Vagina (tissue), 2 donors: ENCODE data around the gene ATP11B. TPM values are rescaled to one million over a fixed set of nuclear protein-coding genes. Genes with fewer than 3 reads are reported as not detected.
A peak's percentile ranks its signal among the peaks of the same experiment; 100 is the strongest.
"Not testable (repeated sequence)": the region's sequence is repeated elsewhere in the genome, so short reads cannot be mapped to it uniquely, and the experiment has no call there.

Experiments used
- DNase-seq, 2 donors: peaks; one replicate each; pipeline ENCODE4 v3.0.0-alpha.2; 2017; ENCODE audit errors: extremely low spot score in 2 of 2
- H3K27ac ChIP-seq: fragments of 200-600 bp; sonication (generic); one replicate; pipeline ENCODE4 v1.5.1; 2019
- H3K27me3 ChIP-seq: fragments of 200-600 bp; sonication (generic); one replicate; pipeline ENCODE4 v1.5.1; 2019
- H3K36me3 ChIP-seq, 2 donors: fragments of 200-600 bp; sonication (generic); one replicate each; pipeline ENCODE4 v1.5.1; 2017 to 2019
- H3K4me1 ChIP-seq: fragments of 200-600 bp; sonication (generic); one replicate; pipeline ENCODE4 v1.5.1; 2019
- H3K4me3 ChIP-seq, 2 donors: fragments of 200-600 bp; sonication (generic); 1 replicate in 1 of 2; 2 replicates in 1 of 2; pipeline ENCODE4 v1.5.1; 2016 to 2019
- H3K9me3 ChIP-seq: fragments of 200-600 bp; sonication (generic); one replicate; pipeline ENCODE4 v1.5.1; 2019
- POLR2A ChIP-seq, 2 donors: fragments of 450-650 bp; IDR thresholded peaks; one replicate each; pipeline ENCODE4 v1.6.1; 2017; ENCODE audit warnings: antibody characterized with exemption in 2 of 2, mild to moderate bottlenecking in 2 of 2, moderate library complexity in 2 of 2
- POLR2AphosphoS5 ChIP-seq, 2 donors: sonication (generic); formaldehyde crosslinking; IDR thresholded peaks; one replicate each; pipeline ENCODE4 v1.9.0; 2017; ENCODE audit warnings: antibody characterized with exemption in 2 of 2, mild to moderate bottlenecking in 2 of 2, low read depth in 1 of 2; ENCODE audit not compliant: insufficient read depth in 1 of 2
- intact Hi-C: fragments of 100-400 bp; cut with DNase I; formaldehyde crosslinking; loops from one replicate; pipeline ENCODE4 v1.15.1; 2023
- total RNA-seq: library from RNA; depleted of rRNA; stranded (reverse); fragments of >200 nt; gene quantifications from one replicate; pipeline ENCODE4 v1.2.3, GENCODE V29; 2016
- TF ChIP-seq, protein P1 (sequence below), 3 experiments: fragments of 450-650 bp in 2 of 3; fragments of 200-600 bp in 1 of 3; sonication (generic) in 1 of 3; IDR thresholded peaks; one replicate each; pipeline ENCODE4 v1.5.1; 2017 to 2019; ENCODE audit warnings: antibody characterized with exemption in 3 of 3, mild to moderate bottlenecking in 2 of 3, moderate library complexity in 2 of 3

Gene ATP11B
- total RNA-seq, 1 donor from 2014 or later = 100 TPM

DNA sequence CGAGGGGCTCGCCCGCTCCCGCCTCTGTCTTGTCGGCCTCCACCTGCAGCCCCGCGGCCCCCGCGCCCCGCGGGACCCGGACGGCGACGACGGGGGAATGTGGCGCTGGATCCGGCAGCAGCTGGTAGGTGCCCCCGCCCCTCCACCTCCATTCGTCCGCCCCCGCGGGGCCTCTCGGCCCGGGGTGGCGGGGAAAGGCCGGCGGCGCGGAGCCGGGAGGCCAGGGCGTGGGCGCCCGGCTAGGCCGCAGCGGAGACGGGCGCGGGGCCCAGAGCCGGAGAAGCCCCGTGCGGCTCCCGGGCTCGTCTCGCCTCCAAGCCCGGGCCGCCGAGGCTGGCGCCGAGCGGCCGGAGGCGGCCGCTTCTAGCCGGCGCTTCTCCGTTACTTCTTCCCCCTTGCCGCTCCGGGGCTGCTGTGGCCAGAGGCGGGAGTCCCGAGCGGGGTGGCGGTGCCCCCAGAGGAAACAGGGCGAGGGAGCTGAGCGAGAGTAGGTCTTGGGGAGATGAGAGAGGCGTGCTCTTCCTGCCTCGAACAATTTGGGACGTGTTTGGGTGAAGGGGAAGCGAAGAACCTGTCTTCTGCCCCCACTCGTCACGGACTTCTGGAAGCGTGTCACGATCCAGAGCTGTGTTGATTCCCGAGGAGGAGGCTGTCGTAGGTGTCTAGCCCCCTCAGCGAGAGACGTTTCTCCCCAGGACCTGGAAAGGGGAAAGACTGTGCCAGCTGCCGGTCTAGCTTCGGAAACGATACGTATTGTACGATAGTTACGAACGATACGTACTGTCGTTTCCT, 555 bp downstream of the ATP11B start:
- intact Hi-C loops = no loop called here
- no peak for DNase-seq
- Histone ChIP-seq H3K36me3 (no peaks in the 10 kb centered on the region), H3K27ac (peak overlapping the region; percentile 95), H3K9me3 (no peaks in the 10 kb centered on the region), H3K4me1 (peaks cover 38% of the 10 kb centered on the region), H3K27me3 (no peaks in the 10 kb centered on the region), H3K4me3 (peak overlapping the region; percentile 85 to 92)
- TF ChIP-seq POLR2AphosphoS5 (IDR thresholded peaks at IDR 0.05; ENCODE audit: insufficient read depth in 1 of 2, low read depth in 1 of 2) (peak in 1 of 2 donors; percentile 35), POLR2A (IDR thresholded peaks at IDR 0.05) (no peak)

DNA sequence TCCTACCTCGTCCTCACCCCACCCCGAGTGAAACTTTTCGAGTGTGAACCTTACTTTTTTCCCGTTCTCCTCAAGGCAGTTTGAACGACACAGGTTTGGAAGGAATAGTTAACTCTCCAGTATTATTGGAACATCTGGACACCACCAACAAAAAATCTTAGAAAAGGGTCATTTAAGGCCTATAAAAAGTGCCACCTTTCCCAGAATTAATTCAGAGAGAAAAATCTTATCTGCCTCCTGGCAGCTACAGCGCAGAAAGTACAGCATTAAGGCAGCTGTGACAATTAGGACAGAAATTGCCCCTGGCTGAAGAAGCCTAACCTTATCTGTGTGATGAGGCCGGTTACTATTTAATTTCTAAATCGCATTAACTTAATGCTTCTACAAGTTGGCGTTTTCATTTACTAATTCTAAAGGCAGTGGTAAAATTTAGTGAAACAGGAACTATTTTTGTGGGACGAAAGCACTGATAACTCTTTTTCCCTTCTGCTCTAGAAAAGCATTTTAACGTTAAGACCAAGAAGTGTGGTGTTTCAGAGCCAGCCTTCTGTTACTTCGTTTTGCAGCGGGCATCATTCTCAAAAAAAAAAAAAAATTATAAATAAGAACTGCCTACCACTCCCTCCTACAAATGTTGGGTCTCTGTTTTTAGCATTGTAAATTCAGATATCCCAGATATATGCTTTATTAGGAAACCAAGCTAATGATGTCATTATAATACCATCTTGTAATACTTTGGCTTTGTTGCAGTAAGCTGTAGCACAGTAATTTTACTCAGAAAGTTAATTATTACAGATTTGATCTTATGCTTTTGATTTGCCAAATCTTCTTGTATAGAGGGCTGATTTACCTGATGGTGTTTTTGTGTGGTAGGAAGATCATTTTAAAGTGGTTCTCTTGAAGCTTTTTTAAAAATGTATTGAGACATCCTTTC, 1.4 kb downstream of the ATP11B start:
- H3K4me3 ChIP-seq = peak overlapping the region; percentile 85 to 92
- TF ChIP-seq, protein P1, sequence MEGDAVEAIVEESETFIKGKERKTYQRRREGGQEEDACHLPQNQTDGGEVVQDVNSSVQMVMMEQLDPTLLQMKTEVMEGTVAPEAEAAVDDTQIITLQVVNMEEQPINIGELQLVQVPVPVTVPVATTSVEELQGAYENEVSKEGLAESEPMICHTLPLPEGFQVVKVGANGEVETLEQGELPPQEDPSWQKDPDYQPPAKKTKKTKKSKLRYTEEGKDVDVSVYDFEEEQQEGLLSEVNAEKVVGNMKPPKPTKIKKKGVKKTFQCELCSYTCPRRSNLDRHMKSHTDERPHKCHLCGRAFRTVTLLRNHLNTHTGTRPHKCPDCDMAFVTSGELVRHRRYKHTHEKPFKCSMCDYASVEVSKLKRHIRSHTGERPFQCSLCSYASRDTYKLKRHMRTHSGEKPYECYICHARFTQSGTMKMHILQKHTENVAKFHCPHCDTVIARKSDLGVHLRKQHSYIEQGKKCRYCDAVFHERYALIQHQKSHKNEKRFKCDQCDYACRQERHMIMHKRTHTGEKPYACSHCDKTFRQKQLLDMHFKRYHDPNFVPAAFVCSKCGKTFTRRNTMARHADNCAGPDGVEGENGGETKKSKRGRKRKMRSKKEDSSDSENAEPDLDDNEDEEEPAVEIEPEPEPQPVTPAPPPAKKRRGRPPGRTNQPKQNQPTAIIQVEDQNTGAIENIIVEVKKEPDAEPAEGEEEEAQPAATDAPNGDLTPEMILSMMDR (IDR thresholded peaks at IDR 0.05) = no peak
- TF ChIP-seq POLR2AphosphoS5 (IDR thresholded peaks at IDR 0.05; ENCODE audit: insufficient read depth in 1 of 2, low read depth in 1 of 2) = no peak
- no peak for TF ChIP-seq POLR2A (IDR thresholded peaks at IDR 0.05)
- peak overlapping the region; percentile 95 for H3K27ac ChIP-seq
- peaks cover 38% of the 10 kb centered on the region for H3K4me1 ChIP-seq
- DNase-seq = no peak
- no peaks in the 10 kb centered on the region for H3K36me3 ChIP-seq
- H3K9me3 ChIP-seq = no peaks in the 10 kb centered on the region
- H3K27me3 ChIP-seq = no peaks in the 10 kb centered on the region
- intact Hi-C loops = no loop called here

DNA sequence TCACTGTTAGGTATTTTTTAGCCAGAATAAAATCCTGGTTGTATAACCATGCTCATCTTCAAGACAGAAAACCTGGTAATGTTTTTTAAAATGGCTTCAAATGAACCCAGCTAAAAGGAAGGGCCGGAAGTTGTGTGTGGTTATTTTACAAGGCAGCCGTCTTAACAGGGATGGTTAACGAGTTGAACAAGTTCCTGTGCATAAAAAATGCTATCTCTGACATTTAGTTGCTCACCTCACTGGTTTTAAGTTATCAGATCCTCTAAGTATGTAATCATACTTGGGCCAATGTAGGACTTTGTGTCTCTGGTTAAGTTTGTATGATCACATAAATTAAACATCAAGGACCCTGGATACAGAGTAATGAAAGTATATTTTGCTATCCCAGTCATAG, 2.1 kb downstream of the ATP11B start:
- peaks cover 38% of the 10 kb centered on the region for H3K4me1 ChIP-seq

DNA sequence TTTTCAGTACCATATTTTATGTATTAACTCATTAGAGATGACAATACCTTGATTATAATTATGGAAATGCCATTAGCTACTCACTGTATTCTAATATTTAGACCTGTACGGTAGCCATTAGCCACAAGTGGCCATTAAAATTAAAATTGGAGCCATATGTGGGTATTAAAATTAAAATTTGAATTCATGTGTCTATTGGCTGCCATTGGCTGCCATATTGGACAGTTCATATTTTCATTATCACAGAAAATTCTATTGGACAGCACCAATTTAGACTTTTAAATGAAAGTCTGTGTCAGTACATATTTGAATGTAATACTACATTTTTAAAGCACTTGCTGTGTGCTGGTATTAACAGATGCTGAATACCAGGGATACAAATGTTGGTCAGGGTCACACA, 3.0 kb downstream of the ATP11B start:
- intact Hi-C loops = no loop called here
- TF ChIP-seq, protein P1 (IDR thresholded peaks at IDR 0.05) = no peak
- no peak for TF ChIP-seq POLR2A (IDR thresholded peaks at IDR 0.05)
- TF ChIP-seq POLR2AphosphoS5 (IDR thresholded peaks at IDR 0.05; ENCODE audit: insufficient read depth in 1 of 2, low read depth in 1 of 2) = no peak
- no peaks in the 10 kb centered on the region for H3K27me3 ChIP-seq
- no peaks in the 10 kb centered on the region for H3K36me3 ChIP-seq
- no peak overlapping the region for H3K4me3 ChIP-seq
- no peak for DNase-seq
- no peaks in the 10 kb centered on the region for H3K9me3 ChIP-seq
- H3K27ac ChIP-seq = no peak overlapping the region
- H3K4me1 ChIP-seq = peaks cover 38% of the 10 kb centered on the region

More for the DNA sequence above, 2.1 kb downstream of the ATP11B start:
- Histone ChIP-seq H3K4me3 (peak overlapping the region; percentile 85 to 92), H3K27me3 (no peaks in the 10 kb centered on the region), H3K36me3 (no peaks in the 10 kb centered on the region), H3K27ac (peak overlapping the region; percentile 95), H3K9me3 (no peaks in the 10 kb centered on the region)
- intact Hi-C loops = no loop called here
- TF ChIP-seq, protein P1 (IDR thresholded peaks at IDR 0.05) = no peak
- TF ChIP-seq POLR2AphosphoS5 (IDR thresholded peaks at IDR 0.05; ENCODE audit: insufficient read depth in 1 of 2, low read depth in 1 of 2) = peak in 1 of 2 donors; percentile 54
- DNase-seq = no peak

DNA sequence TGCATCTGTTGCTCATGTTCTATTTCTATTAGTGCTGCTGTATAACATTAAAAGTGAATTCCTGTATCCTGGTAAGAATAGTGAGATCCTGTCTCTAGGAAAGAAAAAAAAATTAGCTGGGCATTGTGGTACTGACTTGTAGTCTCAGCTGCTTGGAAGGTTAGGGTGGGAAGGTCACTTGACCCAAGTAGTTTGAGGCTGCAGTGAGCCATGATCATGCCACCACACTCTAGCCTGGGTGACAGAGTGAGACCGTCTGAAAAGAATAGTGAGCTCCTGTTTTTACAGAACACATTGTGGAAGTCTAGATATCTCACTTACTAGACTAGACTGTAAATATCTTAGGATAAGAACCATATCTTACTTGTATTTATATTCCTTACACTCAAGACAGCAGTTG, 4.6 kb downstream of the ATP11B start:
- intact Hi-C loops = no loop called here
- Histone ChIP-seq H3K27me3 (no peaks in the 10 kb centered on the region), H3K27ac (no peak overlapping the region), H3K4me3 (no peak overlapping the region), H3K4me1 (peaks cover 47% of the 10 kb centered on the region), H3K9me3 (no peaks in the 10 kb centered on the region), H3K36me3 (no peaks in the 10 kb centered on the region)
- DNase-seq = no peak
- TF ChIP-seq POLR2A (IDR thresholded peaks at IDR 0.05) (no peak), POLR2AphosphoS5 (IDR thresholded peaks at IDR 0.05; ENCODE audit: insufficient read depth in 1 of 2, low read depth in 1 of 2) (no peak)
- TF ChIP-seq, protein P1 (IDR thresholded peaks at IDR 0.05) = no peak

DNA sequence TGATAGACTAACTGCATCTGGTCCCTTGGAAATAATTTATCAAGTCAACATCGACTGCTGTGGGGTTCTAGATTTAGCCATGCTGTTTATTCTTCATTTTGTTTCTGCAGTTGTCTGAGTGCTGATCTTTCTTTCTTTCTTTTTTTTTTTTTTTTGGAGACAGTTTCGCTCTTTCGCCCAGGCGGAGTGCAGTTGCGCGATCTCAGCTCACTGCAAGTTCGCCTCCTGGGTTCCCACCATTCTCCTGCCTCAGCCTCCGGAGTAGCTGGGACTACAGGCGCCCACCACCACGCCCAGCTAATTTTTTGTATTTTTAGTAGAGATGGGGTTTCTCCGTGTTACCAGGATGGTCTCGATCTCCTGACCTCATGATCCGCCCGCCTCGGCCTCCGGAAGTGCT, 5.8 kb downstream of the ATP11B start:
- H3K4me1 ChIP-seq = peaks cover 52% of the 10 kb centered on the region
- intact Hi-C loops, H3K27ac ChIP-seq, H3K4me3 ChIP-seq, H3K36me3 ChIP-seq, H3K27me3 ChIP-seq, DNase-seq, H3K9me3 ChIP-seq: not testable (repeated sequence)
